ENCODE data around the gene DST.

DNA sequence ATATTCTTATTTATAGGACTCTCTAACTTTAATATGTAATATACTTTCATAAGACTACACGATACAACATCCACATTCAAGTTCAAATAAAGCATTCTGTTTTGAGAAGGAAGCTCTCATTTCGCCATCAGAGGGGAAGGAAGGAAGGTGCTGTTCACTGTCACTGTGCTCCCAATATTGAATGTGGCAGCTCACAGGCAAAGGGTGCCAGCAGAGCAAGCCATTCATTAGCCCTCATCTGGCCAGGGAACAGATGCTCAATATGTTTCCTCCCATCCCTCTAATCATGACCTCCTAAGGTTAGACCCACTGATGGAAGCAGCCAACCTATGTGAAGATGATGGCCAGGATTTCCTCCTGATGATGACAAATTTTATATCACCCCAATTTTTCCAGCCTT, 154.4 kb downstream of the DST start:
- TF ChIP-seq, protein P1, sequence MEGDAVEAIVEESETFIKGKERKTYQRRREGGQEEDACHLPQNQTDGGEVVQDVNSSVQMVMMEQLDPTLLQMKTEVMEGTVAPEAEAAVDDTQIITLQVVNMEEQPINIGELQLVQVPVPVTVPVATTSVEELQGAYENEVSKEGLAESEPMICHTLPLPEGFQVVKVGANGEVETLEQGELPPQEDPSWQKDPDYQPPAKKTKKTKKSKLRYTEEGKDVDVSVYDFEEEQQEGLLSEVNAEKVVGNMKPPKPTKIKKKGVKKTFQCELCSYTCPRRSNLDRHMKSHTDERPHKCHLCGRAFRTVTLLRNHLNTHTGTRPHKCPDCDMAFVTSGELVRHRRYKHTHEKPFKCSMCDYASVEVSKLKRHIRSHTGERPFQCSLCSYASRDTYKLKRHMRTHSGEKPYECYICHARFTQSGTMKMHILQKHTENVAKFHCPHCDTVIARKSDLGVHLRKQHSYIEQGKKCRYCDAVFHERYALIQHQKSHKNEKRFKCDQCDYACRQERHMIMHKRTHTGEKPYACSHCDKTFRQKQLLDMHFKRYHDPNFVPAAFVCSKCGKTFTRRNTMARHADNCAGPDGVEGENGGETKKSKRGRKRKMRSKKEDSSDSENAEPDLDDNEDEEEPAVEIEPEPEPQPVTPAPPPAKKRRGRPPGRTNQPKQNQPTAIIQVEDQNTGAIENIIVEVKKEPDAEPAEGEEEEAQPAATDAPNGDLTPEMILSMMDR (conservative IDR thresholded peaks at IDR 0.05; ENCODE audit: low read length), result no peak
- TF ChIP-seq EZH2phosphoT487 (IDR thresholded peaks at IDR 0.05; ENCODE audit: borderline replicate concordance), result no peak

Measured in Loucy (cell line).